ENCODE measurements around the gene GPR89A.
A peak's percentile ranks its signal among the peaks of the same experiment; 100 is the strongest.
"Not testable (repeated sequence)": the region's sequence is repeated elsewhere in the genome, so short reads cannot be mapped to it uniquely, and the experiment has no call there.

Gene GPR89A

DNA sequence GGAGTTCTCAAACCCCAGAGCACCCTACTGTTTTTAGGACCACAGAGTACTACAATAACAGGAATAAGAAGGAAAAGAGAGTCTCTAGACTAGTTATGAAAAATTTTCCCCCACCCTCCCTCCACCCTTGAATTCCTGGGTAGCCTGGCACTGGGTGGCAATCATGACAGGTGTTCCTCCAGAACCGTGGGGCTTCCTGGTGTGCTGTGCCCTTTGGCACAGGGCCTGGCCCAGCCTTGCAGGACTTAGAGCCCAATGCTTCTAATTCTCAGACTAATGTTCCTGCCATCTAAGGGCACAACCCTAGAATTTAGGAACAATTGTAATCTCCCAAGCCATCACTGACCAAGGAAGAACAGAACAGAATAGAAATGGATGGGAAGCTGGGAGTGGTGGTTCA is 110.0 kb downstream of the GPR89A start:
- Histone ChIP-seq H4K20me1 (ENCODE audit: insufficient read depth, low read length, poor library complexity, severe bottlenecking) (no peaks in the 10 kb centered on the region), H3K79me2 (ENCODE audit: insufficient read depth, low read length) (no peaks in the 10 kb centered on the region), H3F3A (ENCODE audit: low read depth) (no peaks in the 10 kb centered on the region), H3K9ac (ENCODE audit: low read depth, low read length, poor library complexity, severe bottlenecking) (no peak overlapping the region), H3K9me3 (ENCODE audit: insufficient read depth, low read depth, low read length) (no peaks in the 10 kb centered on the region), H3K9me2 (replicated peaks; ENCODE audit: low read depth, low read length) (no peaks in the 10 kb centered on the region), H3K4me1 (ENCODE audit: insufficient read depth, low read length, poor library complexity, severe bottlenecking) (no peaks in the 10 kb centered on the region), H3K4me3 (ENCODE audit: low read length, poor library complexity, severe bottlenecking) (no peak overlapping the region), H2AFZ (ENCODE audit: low read length) (no peak overlapping the region), H3K4me2 (ENCODE audit: low read depth, low read length, poor library complexity, severe bottlenecking) (no peak overlapping the region), H3K36me3 (ENCODE audit: insufficient read depth, low read length) (no peaks in the 10 kb centered on the region), H3K27me3 (ENCODE audit: insufficient read depth, low read length, poor library complexity, severe bottlenecking) (no peaks in the 10 kb centered on the region)
- TF ChIP-seq EZH2phosphoT487 (IDR thresholded peaks at IDR 0.05; ENCODE audit: borderline replicate concordance) = no peak
- TF ChIP-seq, protein P1, sequence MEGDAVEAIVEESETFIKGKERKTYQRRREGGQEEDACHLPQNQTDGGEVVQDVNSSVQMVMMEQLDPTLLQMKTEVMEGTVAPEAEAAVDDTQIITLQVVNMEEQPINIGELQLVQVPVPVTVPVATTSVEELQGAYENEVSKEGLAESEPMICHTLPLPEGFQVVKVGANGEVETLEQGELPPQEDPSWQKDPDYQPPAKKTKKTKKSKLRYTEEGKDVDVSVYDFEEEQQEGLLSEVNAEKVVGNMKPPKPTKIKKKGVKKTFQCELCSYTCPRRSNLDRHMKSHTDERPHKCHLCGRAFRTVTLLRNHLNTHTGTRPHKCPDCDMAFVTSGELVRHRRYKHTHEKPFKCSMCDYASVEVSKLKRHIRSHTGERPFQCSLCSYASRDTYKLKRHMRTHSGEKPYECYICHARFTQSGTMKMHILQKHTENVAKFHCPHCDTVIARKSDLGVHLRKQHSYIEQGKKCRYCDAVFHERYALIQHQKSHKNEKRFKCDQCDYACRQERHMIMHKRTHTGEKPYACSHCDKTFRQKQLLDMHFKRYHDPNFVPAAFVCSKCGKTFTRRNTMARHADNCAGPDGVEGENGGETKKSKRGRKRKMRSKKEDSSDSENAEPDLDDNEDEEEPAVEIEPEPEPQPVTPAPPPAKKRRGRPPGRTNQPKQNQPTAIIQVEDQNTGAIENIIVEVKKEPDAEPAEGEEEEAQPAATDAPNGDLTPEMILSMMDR (conservative IDR thresholded peaks at IDR 0.05; ENCODE audit: low read length) = no peak

DNA sequence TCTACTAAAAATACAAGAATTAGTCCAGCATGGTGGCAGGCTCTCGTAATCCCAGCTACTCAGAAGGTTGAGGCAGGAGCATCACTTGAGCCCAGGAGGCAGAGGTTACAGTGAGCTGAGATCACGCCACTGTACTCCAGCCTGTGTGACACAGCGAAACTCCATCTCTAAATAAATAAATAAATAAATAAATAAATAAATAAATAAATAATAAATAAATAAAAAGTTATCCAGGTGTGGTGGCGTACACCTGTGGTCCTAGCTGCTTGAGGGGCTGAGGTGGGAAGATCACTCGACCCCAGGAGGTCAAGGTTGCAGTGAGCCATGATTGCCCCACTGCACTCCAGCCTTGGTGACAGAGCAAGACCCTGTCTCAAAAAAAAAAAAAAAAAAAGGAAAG is 110.7 kb downstream of the GPR89A start:
- H3K4me1 ChIP-seq (ENCODE audit: insufficient read depth, low read length, poor library complexity, severe bottlenecking) = not testable (repeated sequence)

DNA sequence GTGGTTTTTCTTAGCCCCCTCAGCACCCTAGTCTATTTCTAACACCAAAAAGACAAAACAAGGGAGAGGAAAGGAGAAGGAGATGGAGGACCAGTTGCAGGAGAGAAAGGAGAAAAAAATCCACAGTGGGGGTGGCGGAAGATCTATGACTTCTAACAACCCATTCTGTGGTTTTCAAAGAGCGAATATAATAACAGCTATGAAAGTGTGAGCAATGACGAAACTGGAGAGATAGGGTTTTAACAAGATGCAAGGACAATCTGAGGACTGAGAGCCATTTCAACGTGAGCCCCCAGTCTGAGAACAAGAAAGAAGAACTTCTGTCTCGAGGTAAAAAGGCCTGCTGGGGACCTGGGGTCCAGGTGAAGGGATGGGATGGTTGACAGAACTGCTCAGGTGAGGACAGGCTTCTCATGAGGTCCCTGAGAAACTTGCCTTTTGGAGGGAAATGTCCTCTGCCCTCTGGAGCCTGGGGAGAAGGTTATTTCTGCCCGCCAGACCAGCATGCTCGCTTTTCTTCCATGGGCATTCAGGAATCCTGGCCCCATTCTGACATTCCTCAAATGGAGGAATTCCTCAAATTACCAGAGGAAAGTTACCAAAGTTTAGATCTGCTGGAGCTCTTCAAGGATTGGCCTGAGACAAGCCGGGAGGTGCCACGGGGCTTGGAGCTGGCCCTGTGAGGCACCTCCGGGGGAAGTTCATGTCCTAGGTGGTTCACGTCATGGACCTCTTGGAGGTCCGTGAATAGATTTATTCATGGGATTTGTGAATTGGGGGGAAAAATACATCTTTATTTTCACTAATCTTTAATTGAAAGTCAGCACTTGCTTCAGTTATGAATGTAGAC is 111.7 kb downstream of the GPR89A start, which contains the start of gene CD160:
Gene CD160, plus strand, starts transcription at position 270 of the 850 bp plus-strand sequence. CDS start 8,829 bp downstream, outside the sequence.
- H3K79me2 ChIP-seq (ENCODE audit: insufficient read depth, low read length) = no peaks in the 10 kb centered on the region
- H4K20me1 ChIP-seq (ENCODE audit: insufficient read depth, low read length, poor library complexity, severe bottlenecking) = no peaks in the 10 kb centered on the region
- no peak within 1 kb of the TSS for H3K4me2 ChIP-seq (ENCODE audit: low read depth, low read length, poor library complexity, severe bottlenecking)
- no peaks in the 10 kb centered on the region for H3K4me1 ChIP-seq (ENCODE audit: insufficient read depth, low read length, poor library complexity, severe bottlenecking)
- no peak within 1 kb of the TSS for H3K4me3 ChIP-seq (ENCODE audit: low read length, poor library complexity, severe bottlenecking)
- peak within 1 kb of the TSS; percentile 53; the same call in 1 of the 2 replicates for H2AFZ ChIP-seq (ENCODE audit: low read length)
- TF ChIP-seq, protein P1 (conservative IDR thresholded peaks at IDR 0.05; ENCODE audit: low read length) = no peak
- no peak for TF ChIP-seq EZH2phosphoT487 (IDR thresholded peaks at IDR 0.05; ENCODE audit: borderline replicate concordance)
- no peaks in the 10 kb centered on the region for H3F3A ChIP-seq (ENCODE audit: low read depth)
- no peaks in the 10 kb centered on the region for H3K9me3 ChIP-seq (ENCODE audit: insufficient read depth, low read depth, low read length)
- H3K36me3 ChIP-seq (ENCODE audit: insufficient read depth, low read length) = no peaks in the 10 kb centered on the region
- H3K9ac ChIP-seq (ENCODE audit: low read depth, low read length, poor library complexity, severe bottlenecking) = no peak within 1 kb of the TSS
- no peaks in the 10 kb centered on the region for H3K27me3 ChIP-seq (ENCODE audit: insufficient read depth, low read length, poor library complexity, severe bottlenecking)
- H3K9me2 ChIP-seq (replicated peaks; ENCODE audit: low read depth, low read length) = no peaks in the 10 kb centered on the region

More for the DNA sequence above, 110.7 kb downstream of the GPR89A start:
- H3F3A ChIP-seq (ENCODE audit: low read depth); H3K36me3 ChIP-seq (ENCODE audit: insufficient read depth, low read length); H3K9me3 ChIP-seq (ENCODE audit: insufficient read depth, low read depth, low read length); H3K79me2 ChIP-seq (ENCODE audit: insufficient read depth, low read length); H4K20me1 ChIP-seq (ENCODE audit: insufficient read depth, low read length, poor library complexity, severe bottlenecking); H3K9ac ChIP-seq (ENCODE audit: low read depth, low read length, poor library complexity, severe bottlenecking); H3K9me2 ChIP-seq (replicated peaks; ENCODE audit: low read depth, low read length); H3K27me3 ChIP-seq (ENCODE audit: insufficient read depth, low read length, poor library complexity, severe bottlenecking); H3K4me2 ChIP-seq (ENCODE audit: low read depth, low read length, poor library complexity, severe bottlenecking); H2AFZ ChIP-seq (ENCODE audit: low read length); H3K4me3 ChIP-seq (ENCODE audit: low read length, poor library complexity, severe bottlenecking): not testable (repeated sequence)
